PC-9 (cell line): ENCODE results near the gene BOLA2B.

Source experiments
- EZH2 ChIP-seq: fragments of 200-600 bp; sonication (generic); IDR thresholded peaks from 2 replicates; pipeline ENCODE4 v1.8.0; 2017; ENCODE audit warnings: antibody characterized with exemption, low read depth
- TF ChIP-seq, protein P1 (sequence below): fragments of 200-600 bp; sonication (generic); conservative IDR thresholded peaks from 2 replicates; pipeline ENCODE4 v1.6.1; 2017; ENCODE audit warnings: mixed run types, antibody characterized with exemption, mild to moderate bottlenecking, moderate library complexity

DNA sequence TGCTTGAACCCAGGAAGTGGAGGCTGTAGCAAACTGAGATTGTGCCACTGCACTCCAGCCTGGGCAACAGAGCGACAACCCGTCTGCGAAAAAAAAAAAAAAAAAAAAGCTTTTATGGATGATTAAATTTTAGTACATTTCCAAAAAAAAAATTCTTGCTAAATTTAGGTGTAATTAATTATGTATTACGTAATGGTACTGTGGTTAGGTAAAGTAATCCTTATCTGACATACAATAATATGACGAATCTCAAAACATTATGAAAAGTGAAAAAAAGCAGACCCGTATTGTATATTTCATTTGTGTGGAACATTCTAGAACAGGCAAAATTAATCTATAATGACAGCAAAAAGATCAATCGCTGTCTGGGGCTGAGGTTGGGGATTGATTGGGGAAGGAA, 20.4 kb downstream of the BOLA2B start:
- TF ChIP-seq, protein P1, sequence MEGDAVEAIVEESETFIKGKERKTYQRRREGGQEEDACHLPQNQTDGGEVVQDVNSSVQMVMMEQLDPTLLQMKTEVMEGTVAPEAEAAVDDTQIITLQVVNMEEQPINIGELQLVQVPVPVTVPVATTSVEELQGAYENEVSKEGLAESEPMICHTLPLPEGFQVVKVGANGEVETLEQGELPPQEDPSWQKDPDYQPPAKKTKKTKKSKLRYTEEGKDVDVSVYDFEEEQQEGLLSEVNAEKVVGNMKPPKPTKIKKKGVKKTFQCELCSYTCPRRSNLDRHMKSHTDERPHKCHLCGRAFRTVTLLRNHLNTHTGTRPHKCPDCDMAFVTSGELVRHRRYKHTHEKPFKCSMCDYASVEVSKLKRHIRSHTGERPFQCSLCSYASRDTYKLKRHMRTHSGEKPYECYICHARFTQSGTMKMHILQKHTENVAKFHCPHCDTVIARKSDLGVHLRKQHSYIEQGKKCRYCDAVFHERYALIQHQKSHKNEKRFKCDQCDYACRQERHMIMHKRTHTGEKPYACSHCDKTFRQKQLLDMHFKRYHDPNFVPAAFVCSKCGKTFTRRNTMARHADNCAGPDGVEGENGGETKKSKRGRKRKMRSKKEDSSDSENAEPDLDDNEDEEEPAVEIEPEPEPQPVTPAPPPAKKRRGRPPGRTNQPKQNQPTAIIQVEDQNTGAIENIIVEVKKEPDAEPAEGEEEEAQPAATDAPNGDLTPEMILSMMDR, result no peak
- TF ChIP-seq EZH2, result no peak
